Islet of Langerhans (tissue), 1 donor: ENCODE measurements around the gene DEFB110.

Experiments used
- FAIRE-seq: peaks from one replicate; lab custom pipeline; 2011; peaks lifted over from hg19 to GRCh38; lab: Jason Lieb, UNC

DEFB110 gene

GRCh38 chr6:50021894-50022293 lies at the start of gene DEFB110:
Gene DEFB110 (minus strand): TSS chr6:50021994. CDS start chr6:50021935, 59 bp downstream.
- no peak for FAIRE-seq

GRCh38 chr6:50070101-50070500 lies 48.3 kb upstream of the DEFB110 start:
- FAIRE-seq: no peak

- FAIRE-seq: no peak
These were observed 40.3 kb upstream of the DEFB110 start for GRCh38 chr6:50062051-50062450.

- FAIRE-seq: no peak
These were observed 34.4 kb upstream of the DEFB110 start for GRCh38 chr6:50056242-50056641.

- no peak for FAIRE-seq
These were observed 28.0 kb upstream of the DEFB110 start, which contains the start of gene DEFB112 for GRCh38 chr6:50049829-50050228. Gene DEFB112 (minus strand): TSS chr6:50049929. CDS start chr6:50049869, 60 bp downstream.

- FAIRE-seq: no peak
These were observed 25.2 kb upstream of the DEFB110 start for GRCh38 chr6:50047026-50047425.

GRCh38 chr6:50030777-50031562 lies 9.2 kb upstream of the DEFB110 start:
- no peak for FAIRE-seq

- no peak for FAIRE-seq
These were observed 8.6 kb upstream of the DEFB110 start for GRCh38 chr6:50030350-50030749.

- no peak for FAIRE-seq
These were observed 3.5 kb upstream of the DEFB110 start for GRCh38 chr6:50025258-50025657.

GRCh38 chr6:50007819-50008218 lies 14.0 kb downstream of the DEFB110 start:
- FAIRE-seq: no peak

- no peak for FAIRE-seq
These were observed 18.7 kb downstream of the DEFB110 start for GRCh38 chr6:50003139-50003538.

GRCh38 chr6:49995278-49995677 lies 26.5 kb downstream of the DEFB110 start:
- no peak for FAIRE-seq

- no peak for FAIRE-seq
These were observed 32.9 kb downstream of the DEFB110 start for GRCh38 chr6:49988900-49989299.

GRCh38 chr6:49987749-49988148 lies 34.0 kb downstream of the DEFB110 start:
- no peak for FAIRE-seq

- FAIRE-seq: no peak
These were observed 35.2 kb downstream of the DEFB110 start for GRCh38 chr6:49986551-49986950.

GRCh38 chr6:49982046-49982445 lies 39.7 kb downstream of the DEFB110 start:
- FAIRE-seq: no peak

- no peak for FAIRE-seq
These were observed 40.9 kb downstream of the DEFB110 start for GRCh38 chr6:49980898-49981297.

- FAIRE-seq: no peak
These were observed 42.2 kb downstream of the DEFB110 start for GRCh38 chr6:49979584-49979983.

GRCh38 chr6:49978332-49979226 lies 43.2 kb downstream of the DEFB110 start:
- no peak for FAIRE-seq

GRCh38 chr6:49969605-49970004 lies 52.2 kb downstream of the DEFB110 start, which contains the start of gene DEFB113:
Gene DEFB113 (minus strand): TSS chr6:49969625. CDS start chr6:49969625, 0 bp downstream.
- no peak for FAIRE-seq
